ENCODE data around the gene FBXO27. TPM values are rescaled to one million over a fixed set of nuclear protein-coding genes. Genes with fewer than 3 reads are reported as not detected.
A peak's percentile ranks its signal among the peaks of the same experiment; 100 is the strongest.

Gene FBXO27
- total RNA-seq, 2 donors from 2014 or later, result 0.31 to 0.88 TPM

DNA sequence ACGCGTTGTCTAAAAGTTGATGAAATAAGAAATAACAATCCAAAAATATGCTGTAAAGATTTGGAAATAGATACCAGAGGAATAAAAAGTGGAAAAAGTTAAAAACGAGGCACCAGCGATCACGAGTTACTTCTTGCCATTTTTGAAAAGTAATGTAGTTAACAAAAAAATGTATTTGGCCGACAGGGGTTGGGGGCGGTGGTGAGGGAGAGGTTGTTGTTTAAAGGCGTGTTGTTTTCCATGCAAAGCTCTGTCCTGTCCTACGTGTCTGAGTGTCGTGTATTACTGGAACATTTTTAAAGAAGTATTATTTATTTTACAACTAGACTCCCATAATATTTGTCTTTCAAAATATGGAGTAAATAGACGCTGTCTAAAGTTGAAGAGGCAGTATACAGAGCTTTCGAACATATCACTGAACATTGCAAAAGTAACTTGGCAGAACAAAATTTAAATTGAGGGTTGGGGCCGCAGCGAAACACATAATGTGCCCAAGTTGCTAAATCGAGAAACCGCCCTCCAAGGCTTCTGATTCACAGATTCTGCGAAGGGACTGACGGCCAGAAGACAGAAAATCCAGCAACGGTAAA, 57.6 kb downstream of the FBXO27 start:
- Mint-ChIP-seq H3K4me3 (peak overlapping the region; percentile 58), H3K4me1 (ENCODE audit: low read depth in 2 of 2) (peaks cover 10 to 13% of the 10 kb centered on the region in 2 donors), H3K9me3 (no peaks in the 10 kb centered on the region), H3K27me3 (peaks cover 23% of the 10 kb centered on the region in 2 donors), H3K27ac (no peak overlapping the region), H3K36me3 (no peaks in the 10 kb centered on the region)
- ATAC-seq (no peak), DNase-seq (ENCODE audit: low spot score) (no peak)

Other genes starting within 250 kb of the FBXO27 start
- gene LGALS7B, start 243.3 kb downstream of the FBXO27 start, total RNA-seq, result not detected
- 1 to 10 TPM; 1.6 to 1.7 TPM for gene LGALS4, start 219.6 kb downstream of the FBXO27 start, total RNA-seq
- gene ECH1, start 200.8 kb downstream of the FBXO27 start, total RNA-seq, result 100 to 1,000 TPM; 104 to 163 TPM
- gene HNRNPL, start 182.6 kb downstream of the FBXO27 start, total RNA-seq, result 100 to 1,000 TPM; 559 to 561 TPM
- gene RINL, start 154.3 kb downstream of the FBXO27 start, total RNA-seq, result 10 to 100 TPM; 58.1 to 63.8 TPM
- gene SIRT2, start 132.9 kb downstream of the FBXO27 start, total RNA-seq, result 10 to 100 TPM; 60.9 to 87.3 TPM
- gene NFKBIB, start 132.6 kb downstream of the FBXO27 start, total RNA-seq, result 100 to 1,000 TPM; 106 to 108 TPM
- 1 to 10 TPM in 1 of 2 donors, under 1 TPM in 1; 0.74 to 1.2 TPM for gene CCER2, start 120.4 kb downstream of the FBXO27 start, total RNA-seq
- gene SARS2, start 101.8 kb downstream of the FBXO27 start, total RNA-seq, result 10 to 100 TPM; 32.4 to 70.3 TPM
- gene MRPS12, start 101.6 kb downstream of the FBXO27 start, total RNA-seq, result 100 to 1,000 TPM in 1 of 2 donors, 10 to 100 TPM in 1; 82.5 to 117 TPM
- not detected for gene FBXO17, start 56.8 kb downstream of the FBXO27 start, total RNA-seq
- gene ACP7, start 51.8 kb upstream of the FBXO27 start, total RNA-seq, result under 1 TPM in 1 of 2 donors, not detected in 1; 0.36 TPM
- 10 to 100 TPM; 18.3 to 22.9 TPM for gene PAK4, start 93.2 kb upstream of the FBXO27 start, total RNA-seq
- not detected for gene NCCRP1, start 164.4 kb upstream of the FBXO27 start, total RNA-seq
- gene SYCN, start 171.7 kb upstream of the FBXO27 start, total RNA-seq, result not detected
- not detected for gene IFNL3, start 212.5 kb upstream of the FBXO27 start, total RNA-seq
- gene IFNL4, start 216.3 kb upstream of the FBXO27 start, total RNA-seq, result not detected
- gene IFNL2, start 235.8 kb upstream of the FBXO27 start, total RNA-seq, result not detected